Esophagus squamous epithelium (tissue), 4 donors: ENCODE results near the gene SIK1.
"Not testable (repeated sequence)": the region's sequence is repeated elsewhere in the genome, so short reads cannot be mapped to it uniquely, and the experiment has no call there.

Source experiments
- POLR2A ChIP-seq, 4 donors: fragments of 450-650 bp; IDR thresholded peaks; one replicate each; pipeline ENCODE4 v1.6.1; 2017; ENCODE audit warnings: antibody characterized with exemption in 4 of 4, mild to moderate bottlenecking in 4 of 4, moderate library complexity in 3 of 4
- TF ChIP-seq, protein P1 (sequence below), 6 experiments: fragments of 450-650 bp in 4 of 6; fragments of 200-600 bp in 2 of 6; sonication (generic) in 2 of 6; IDR thresholded peaks; one replicate each; pipeline ENCODE4 v1.5.1; 2016 to 2019; ENCODE audit warnings: antibody characterized with exemption in 6 of 6, mild to moderate bottlenecking in 4 of 6, moderate library complexity in 4 of 6

DNA sequence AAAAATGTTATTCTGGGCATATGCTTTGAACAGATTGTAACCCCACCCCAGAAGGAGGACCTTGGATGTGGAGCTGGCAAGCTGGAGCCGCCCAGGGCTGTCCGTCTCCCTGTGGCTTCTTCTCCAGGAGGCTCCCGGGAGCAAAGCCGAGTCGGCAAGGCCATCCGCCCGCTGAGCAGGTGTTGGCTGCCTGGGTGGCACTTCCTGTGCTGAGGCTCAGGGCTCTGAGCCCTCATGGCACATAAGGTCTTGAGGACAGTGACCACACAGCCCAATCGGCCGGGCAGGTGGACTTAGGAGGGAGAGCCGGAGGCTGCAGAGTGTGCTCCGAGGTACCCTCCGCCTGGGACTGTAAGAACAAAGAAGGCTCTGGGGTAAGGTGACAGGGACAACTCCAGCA is 28.8 kb upstream of the SIK1 start:
- TF ChIP-seq, protein P1, sequence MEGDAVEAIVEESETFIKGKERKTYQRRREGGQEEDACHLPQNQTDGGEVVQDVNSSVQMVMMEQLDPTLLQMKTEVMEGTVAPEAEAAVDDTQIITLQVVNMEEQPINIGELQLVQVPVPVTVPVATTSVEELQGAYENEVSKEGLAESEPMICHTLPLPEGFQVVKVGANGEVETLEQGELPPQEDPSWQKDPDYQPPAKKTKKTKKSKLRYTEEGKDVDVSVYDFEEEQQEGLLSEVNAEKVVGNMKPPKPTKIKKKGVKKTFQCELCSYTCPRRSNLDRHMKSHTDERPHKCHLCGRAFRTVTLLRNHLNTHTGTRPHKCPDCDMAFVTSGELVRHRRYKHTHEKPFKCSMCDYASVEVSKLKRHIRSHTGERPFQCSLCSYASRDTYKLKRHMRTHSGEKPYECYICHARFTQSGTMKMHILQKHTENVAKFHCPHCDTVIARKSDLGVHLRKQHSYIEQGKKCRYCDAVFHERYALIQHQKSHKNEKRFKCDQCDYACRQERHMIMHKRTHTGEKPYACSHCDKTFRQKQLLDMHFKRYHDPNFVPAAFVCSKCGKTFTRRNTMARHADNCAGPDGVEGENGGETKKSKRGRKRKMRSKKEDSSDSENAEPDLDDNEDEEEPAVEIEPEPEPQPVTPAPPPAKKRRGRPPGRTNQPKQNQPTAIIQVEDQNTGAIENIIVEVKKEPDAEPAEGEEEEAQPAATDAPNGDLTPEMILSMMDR (IDR thresholded peaks at IDR 0.05): not testable (repeated sequence)
- TF ChIP-seq POLR2A (IDR thresholded peaks at IDR 0.05): not testable (repeated sequence)
